ENCODE results near the gene PPM1E. TPM values are rescaled to one million over a fixed set of nuclear protein-coding genes. Genes with fewer than 3 reads are reported as not detected.

The PPM1E gene
- 1 to 10 TPM in 1 of 4 donors, under 1 TPM in 1, not detected in 2; 0.24 to 3.0 TPM for total RNA-seq

DNA sequence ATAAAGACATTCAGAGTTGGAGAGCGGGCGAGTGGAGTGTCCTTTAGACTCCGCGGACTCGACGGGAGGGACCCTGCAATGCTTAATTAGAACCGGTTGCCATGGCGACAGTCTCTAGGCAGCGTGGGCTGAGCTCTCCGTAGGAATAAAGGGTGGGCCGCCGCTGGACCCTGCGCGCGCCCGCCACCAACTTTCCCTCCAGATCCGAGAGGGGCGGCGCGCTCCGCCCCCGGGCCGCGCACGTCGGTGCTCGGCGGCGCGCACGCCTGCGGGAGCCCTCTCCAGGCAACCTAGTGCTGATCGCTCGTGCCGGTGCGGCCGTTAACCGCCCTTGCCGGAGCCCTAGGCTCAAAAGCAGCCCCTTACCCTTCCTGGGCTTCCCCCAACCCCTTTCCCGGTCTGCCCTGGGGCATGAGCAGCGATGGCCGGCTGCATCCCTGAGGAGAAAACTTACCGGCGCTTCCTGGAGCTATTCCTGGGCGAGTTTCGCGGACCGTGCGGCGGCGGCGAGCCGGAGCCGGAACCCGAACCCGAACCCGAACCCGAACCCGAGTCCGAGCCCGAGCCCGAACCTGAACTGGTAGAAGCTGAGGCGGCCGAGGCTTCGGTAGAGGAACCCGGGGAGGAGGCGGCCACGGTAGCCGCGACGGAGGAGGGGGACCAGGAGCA, at the start of gene PPM1E:
Gene PPM1E, plus strand, starts transcription at position 278 of the 669 bp plus-strand sequence.
- H3K4me1 ChIP-seq = no peaks in the 10 kb centered on the region
- H3K9me3 ChIP-seq = no peaks in the 10 kb centered on the region
- peak within 1 kb of the TSS; percentile 36 to 50 for H3K4me3 ChIP-seq
- DNase-seq = peak; percentile 28 to 30
- no peak for TF ChIP-seq POLR2A (IDR thresholded peaks at IDR 0.05)
- TF ChIP-seq, protein P1, sequence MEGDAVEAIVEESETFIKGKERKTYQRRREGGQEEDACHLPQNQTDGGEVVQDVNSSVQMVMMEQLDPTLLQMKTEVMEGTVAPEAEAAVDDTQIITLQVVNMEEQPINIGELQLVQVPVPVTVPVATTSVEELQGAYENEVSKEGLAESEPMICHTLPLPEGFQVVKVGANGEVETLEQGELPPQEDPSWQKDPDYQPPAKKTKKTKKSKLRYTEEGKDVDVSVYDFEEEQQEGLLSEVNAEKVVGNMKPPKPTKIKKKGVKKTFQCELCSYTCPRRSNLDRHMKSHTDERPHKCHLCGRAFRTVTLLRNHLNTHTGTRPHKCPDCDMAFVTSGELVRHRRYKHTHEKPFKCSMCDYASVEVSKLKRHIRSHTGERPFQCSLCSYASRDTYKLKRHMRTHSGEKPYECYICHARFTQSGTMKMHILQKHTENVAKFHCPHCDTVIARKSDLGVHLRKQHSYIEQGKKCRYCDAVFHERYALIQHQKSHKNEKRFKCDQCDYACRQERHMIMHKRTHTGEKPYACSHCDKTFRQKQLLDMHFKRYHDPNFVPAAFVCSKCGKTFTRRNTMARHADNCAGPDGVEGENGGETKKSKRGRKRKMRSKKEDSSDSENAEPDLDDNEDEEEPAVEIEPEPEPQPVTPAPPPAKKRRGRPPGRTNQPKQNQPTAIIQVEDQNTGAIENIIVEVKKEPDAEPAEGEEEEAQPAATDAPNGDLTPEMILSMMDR (IDR thresholded peaks at IDR 0.05) = no peak
- H3K36me3 ChIP-seq = no peaks in the 10 kb centered on the region
- H3K27me3 ChIP-seq = no peaks in the 10 kb centered on the region
- no peak within 1 kb of the TSS for H3K27ac ChIP-seq
- intact Hi-C loops (cut with DNase I; ENCODE audit: low total_unique reads) = no loop called here

DNA sequence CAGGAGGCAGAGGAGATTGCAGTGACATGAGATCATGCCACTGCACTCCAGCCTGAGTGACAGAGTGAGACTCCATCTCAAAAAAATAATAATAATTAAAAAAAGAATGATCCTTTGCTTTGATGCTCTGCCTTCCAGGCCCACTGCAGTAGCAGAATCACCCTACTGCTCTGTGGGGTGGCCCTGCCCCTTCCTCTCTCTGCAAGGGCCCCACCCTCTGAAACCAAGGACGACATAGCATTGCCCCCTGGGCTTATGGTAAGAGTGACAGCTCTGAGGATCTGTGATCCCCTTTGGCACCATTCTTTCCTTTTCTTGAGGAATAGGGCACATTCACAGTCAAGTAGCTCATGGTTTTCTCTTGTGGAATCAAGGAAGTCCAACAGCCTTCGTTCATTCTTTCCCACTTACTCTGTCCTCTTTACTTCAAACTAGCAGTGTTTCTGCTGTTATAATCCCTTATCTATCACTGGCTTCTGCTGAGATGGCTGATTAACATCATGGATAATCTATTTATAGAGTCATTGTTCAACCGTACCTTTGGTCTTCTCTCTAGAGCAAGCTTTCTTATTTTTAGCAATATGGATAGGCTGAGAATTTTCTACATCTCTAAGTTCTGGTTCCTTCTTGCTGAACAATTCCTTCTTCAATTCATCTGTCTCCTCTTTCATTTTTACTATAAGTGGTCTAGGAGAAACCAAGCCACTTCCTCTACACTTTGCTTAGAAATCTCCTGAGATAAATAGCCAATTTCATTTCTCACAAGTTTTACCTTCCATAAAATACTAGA, 49.1 kb upstream of the PPM1E start:
- Histone ChIP-seq H3K4me3 (no peak overlapping the region), H3K27ac (no peak overlapping the region), H3K4me1 (no peaks in the 10 kb centered on the region), H3K36me3 (no peaks in the 10 kb centered on the region), H3K9me3 (no peaks in the 10 kb centered on the region), H3K27me3 (no peaks in the 10 kb centered on the region)
- intact Hi-C loops (cut with DNase I; ENCODE audit: low total_unique reads) = no loop called here
- no peak for DNase-seq
- TF ChIP-seq, protein P1 (IDR thresholded peaks at IDR 0.05) = no peak
- no peak for TF ChIP-seq POLR2A (IDR thresholded peaks at IDR 0.05)

DNA sequence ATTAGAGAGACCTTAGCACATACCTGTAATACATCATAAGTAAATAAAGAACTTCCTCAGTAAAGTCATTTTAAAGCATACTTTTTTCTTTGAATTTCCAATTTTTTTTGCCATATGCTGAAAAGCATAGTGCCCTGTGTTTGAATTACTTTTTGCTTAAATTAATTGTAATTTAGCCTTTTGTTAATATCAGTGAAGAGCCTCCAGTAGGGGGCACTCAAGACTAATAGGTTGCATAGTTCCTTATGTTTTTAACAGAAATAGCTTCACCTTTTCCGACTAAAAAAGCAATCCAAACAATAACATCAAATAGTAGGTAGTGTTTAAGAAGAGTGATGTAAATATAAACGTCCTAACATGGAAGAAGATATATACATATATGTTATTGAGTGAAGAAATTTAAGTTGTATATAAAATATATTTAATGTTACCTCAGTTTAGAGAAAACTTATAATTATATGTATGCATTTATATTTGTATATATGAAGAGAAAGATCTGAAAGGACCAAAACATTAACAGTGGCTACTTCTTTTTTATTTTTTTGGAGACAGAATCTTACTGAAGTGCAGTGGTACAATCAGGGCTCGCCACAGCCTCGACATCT, 44.6 kb upstream of the PPM1E start:
- TF ChIP-seq POLR2A (IDR thresholded peaks at IDR 0.05) = no peak
- TF ChIP-seq, protein P1 (IDR thresholded peaks at IDR 0.05) = peak; percentile 42 to 60 (median 48)
- intact Hi-C loops (cut with DNase I; ENCODE audit: low total_unique reads) = no loop called here
- no peaks in the 10 kb centered on the region for H3K36me3 ChIP-seq

DNA sequence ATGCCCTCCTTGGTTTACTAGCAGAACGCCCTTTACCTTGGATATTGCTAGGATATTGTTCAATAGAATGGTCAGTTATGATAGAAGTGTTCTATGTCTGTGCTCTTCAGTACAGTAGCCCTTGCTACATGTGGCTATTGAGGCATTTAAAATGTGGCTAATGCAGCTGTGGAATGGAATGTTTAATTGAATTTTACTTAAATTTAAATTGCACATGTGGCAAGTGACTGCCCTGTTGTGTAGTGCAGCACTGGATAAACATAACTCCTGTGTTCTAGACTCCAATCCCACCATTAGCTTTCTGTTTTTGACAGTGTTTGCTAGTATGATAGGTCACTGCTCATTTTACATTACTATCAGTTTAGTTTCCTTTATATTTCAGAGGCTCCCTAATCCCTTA, 33.4 kb upstream of the PPM1E start:
- DNase-seq = no peak
- Histone ChIP-seq H3K27me3 (no peaks in the 10 kb centered on the region), H3K4me1 (no peaks in the 10 kb centered on the region), H3K4me3 (no peak overlapping the region), H3K27ac (no peak overlapping the region), H3K36me3 (no peaks in the 10 kb centered on the region), H3K9me3 (no peaks in the 10 kb centered on the region)
- no peak for TF ChIP-seq POLR2A (IDR thresholded peaks at IDR 0.05)
- TF ChIP-seq, protein P1 (IDR thresholded peaks at IDR 0.05) = no peak
- intact Hi-C loops (cut with DNase I; ENCODE audit: low total_unique reads) = no loop called here

More for the DNA sequence above, 44.6 kb upstream of the PPM1E start:
- no peaks in the 10 kb centered on the region for H3K4me1 ChIP-seq
- H3K4me3 ChIP-seq = no peak overlapping the region
- peak in 1 of 2 donors; percentile 21 for DNase-seq
- H3K27ac ChIP-seq = no peak overlapping the region
- no peaks in the 10 kb centered on the region for H3K9me3 ChIP-seq
- H3K27me3 ChIP-seq = no peaks in the 10 kb centered on the region

DNA sequence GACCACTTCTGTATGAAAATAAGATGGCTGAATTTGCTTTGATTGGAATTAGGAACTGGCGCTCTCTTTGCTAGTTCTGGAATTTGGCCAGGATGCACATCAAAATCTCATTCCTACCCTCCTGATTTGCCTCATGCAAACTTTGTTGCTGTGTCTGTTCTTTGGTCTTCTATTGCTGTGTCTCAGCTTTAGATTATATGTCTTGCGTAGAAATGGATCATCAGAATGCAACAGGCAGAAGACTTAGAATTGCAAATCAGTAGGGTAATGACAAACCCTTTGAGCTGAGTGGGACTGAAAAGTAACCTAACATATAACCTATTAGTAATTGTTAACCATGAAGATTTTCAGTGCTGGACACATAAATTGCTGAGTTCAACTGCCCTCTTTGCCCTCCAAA, 33.0 kb upstream of the PPM1E start:
- intact Hi-C loops (cut with DNase I; ENCODE audit: low total_unique reads) = no loop called here
- TF ChIP-seq, protein P1 (IDR thresholded peaks at IDR 0.05) = no peak
- TF ChIP-seq POLR2A (IDR thresholded peaks at IDR 0.05) = no peak
- no peaks in the 10 kb centered on the region for H3K4me1 ChIP-seq
- H3K27me3 ChIP-seq = no peaks in the 10 kb centered on the region
- H3K4me3 ChIP-seq = no peak overlapping the region
- DNase-seq = no peak
- no peaks in the 10 kb centered on the region for H3K36me3 ChIP-seq
- no peak overlapping the region for H3K27ac ChIP-seq
- no peaks in the 10 kb centered on the region for H3K9me3 ChIP-seq
